Esophagus squamous epithelium (tissue), 5 donors: ENCODE data around the gene GADD45B. TPM values are rescaled to one million over a fixed set of nuclear protein-coding genes. Genes with fewer than 3 reads are reported as not detected.
A peak's percentile ranks its signal among the peaks of the same experiment; 100 is the strongest.

Experiments
- DNase-seq: peaks from one replicate; lab custom pipeline; 2025; lab: John Stamatoyannopoulos, UW
- H3K27ac ChIP-seq, 4 donors: fragments of 200-600 bp; sonication (generic); one replicate each; pipeline ENCODE4 v1.5.1; 2016 to 2019; ENCODE audit warnings: mild to moderate bottlenecking in 1 of 4
- H3K27me3 ChIP-seq, 4 donors: fragments of 200-600 bp; sonication (generic); 1 replicate in 3 of 4; 2 replicates in 1 of 4; pipeline versions ENCODE4 v1.5.1 to v1.6.0; 2017 to 2021; ENCODE audit warnings: antibody characterized with exemption in 1 of 4
- H3K36me3 ChIP-seq, 3 donors: fragments of 200-600 bp; sonication (generic); one replicate each; pipeline ENCODE4 v1.5.1; 2016 to 2019
- H3K4me1 ChIP-seq, 3 donors: fragments of 200-600 bp; sonication (generic); one replicate each; pipeline ENCODE4 v1.5.1; 2017 to 2019
- H3K4me3 ChIP-seq, 4 donors: fragments of 200-600 bp; sonication (generic); 1 replicate in 3 of 4; 2 replicates in 1 of 4; pipeline ENCODE4 v1.5.1; 2016 to 2019; ENCODE audit warnings: mild to moderate bottlenecking in 2 of 4, moderate library complexity in 1 of 4
- H3K9me3 ChIP-seq, 3 donors: fragments of 200-600 bp; sonication (generic); one replicate each; pipeline ENCODE4 v1.5.1; 2016 to 2019
- POLR2A ChIP-seq, 4 donors: fragments of 450-650 bp; IDR thresholded peaks; one replicate each; pipeline ENCODE4 v1.6.1; 2017; ENCODE audit warnings: antibody characterized with exemption in 4 of 4, mild to moderate bottlenecking in 4 of 4, moderate library complexity in 3 of 4
- WGBS, 2 donors: methylation state at CpG; one replicate each; pipeline ENCODE4 v1.1.5; 2018; 5-methylcytosine and 5-hydroxymethylcytosine counted together
- intact Hi-C: fragments of 100-400 bp; cut with DNase I; formaldehyde crosslinking; loops from one replicate; pipeline ENCODE4 v1.15.0; 2022
- total RNA-seq, 4 donors: library from RNA; depleted of rRNA; stranded (reverse); fragments of >200 nt; gene quantifications; one replicate each; pipeline ENCODE4 v1.1.0, GENCODE V29; 2016
- TF ChIP-seq, protein P1 (sequence below), 6 experiments: fragments of 450-650 bp in 4 of 6; fragments of 200-600 bp in 2 of 6; sonication (generic) in 2 of 6; IDR thresholded peaks; one replicate each; pipeline ENCODE4 v1.5.1; 2016 to 2019; ENCODE audit warnings: antibody characterized with exemption in 6 of 6, mild to moderate bottlenecking in 4 of 6, moderate library complexity in 4 of 6
- donor health status: DM: yes; HTN: yes; CAD: no.

The GADD45B gene
- total RNA-seq, 4 donors from 2014 or later, result 21.6 to 40.1 (median 28.7) TPM

GRCh38 chr19:2488405-2488941, 12.5 kb downstream of the GADD45B start:
- Histone ChIP-seq H3K27me3 (peaks cover 0 to 20% (median 0%) of the 10 kb centered on the region in 4 donors), H3K36me3 (no peaks in the 10 kb centered on the region), H3K27ac (peak overlapping the region; percentile 52 to 73 (median 64)), H3K4me3 (peak overlapping the region; percentile 22 to 70 (median 46)), H3K4me1 (peaks cover 30 to 50% (median 36%) of the 10 kb centered on the region in 3 donors), H3K9me3 (peaks cover 0 to 4% (median 2%) of the 10 kb centered on the region in 3 donors)
- DNase-seq, result no peak
- WGBS, 2 donors, result 2 to 16% methylated on average over 13 to 24 of the region's 32 CpGs
- TF ChIP-seq, protein P1, sequence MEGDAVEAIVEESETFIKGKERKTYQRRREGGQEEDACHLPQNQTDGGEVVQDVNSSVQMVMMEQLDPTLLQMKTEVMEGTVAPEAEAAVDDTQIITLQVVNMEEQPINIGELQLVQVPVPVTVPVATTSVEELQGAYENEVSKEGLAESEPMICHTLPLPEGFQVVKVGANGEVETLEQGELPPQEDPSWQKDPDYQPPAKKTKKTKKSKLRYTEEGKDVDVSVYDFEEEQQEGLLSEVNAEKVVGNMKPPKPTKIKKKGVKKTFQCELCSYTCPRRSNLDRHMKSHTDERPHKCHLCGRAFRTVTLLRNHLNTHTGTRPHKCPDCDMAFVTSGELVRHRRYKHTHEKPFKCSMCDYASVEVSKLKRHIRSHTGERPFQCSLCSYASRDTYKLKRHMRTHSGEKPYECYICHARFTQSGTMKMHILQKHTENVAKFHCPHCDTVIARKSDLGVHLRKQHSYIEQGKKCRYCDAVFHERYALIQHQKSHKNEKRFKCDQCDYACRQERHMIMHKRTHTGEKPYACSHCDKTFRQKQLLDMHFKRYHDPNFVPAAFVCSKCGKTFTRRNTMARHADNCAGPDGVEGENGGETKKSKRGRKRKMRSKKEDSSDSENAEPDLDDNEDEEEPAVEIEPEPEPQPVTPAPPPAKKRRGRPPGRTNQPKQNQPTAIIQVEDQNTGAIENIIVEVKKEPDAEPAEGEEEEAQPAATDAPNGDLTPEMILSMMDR (IDR thresholded peaks at IDR 0.05), result no peak
- no peak for TF ChIP-seq POLR2A (IDR thresholded peaks at IDR 0.05)
- intact Hi-C loops, result no loop called here

GRCh38 chr19:2488942-2489731, 13.2 kb downstream of the GADD45B start:
- H3K4me1 ChIP-seq, result peaks cover 32 to 56% (median 40%) of the 10 kb centered on the region in 3 donors
- H3K4me3 ChIP-seq, result peak overlapping the region; percentile 22 to 70 (median 46)
- intact Hi-C loops, result no loop called here
- H3K27ac ChIP-seq, result peak overlapping the region; percentile 52 to 73 (median 64)
- no peaks in the 10 kb centered on the region for H3K9me3 ChIP-seq
- H3K36me3 ChIP-seq, result no peaks in the 10 kb centered on the region
- TF ChIP-seq POLR2A (IDR thresholded peaks at IDR 0.05), result no peak
- TF ChIP-seq, protein P1 (IDR thresholded peaks at IDR 0.05), result peak in 1 of 6 experiments; percentile 32
- WGBS, 2 donors, result 5 to 26% methylated on average over 5 to 17 of the region's 78 CpGs
- DNase-seq, result no peak
- peaks cover 0 to 20% (median 0%) of the 10 kb centered on the region in 4 donors for H3K27me3 ChIP-seq

- 32 to 52% methylated on average over 5 of the region's 7 CpGs for WGBS, 2 donors
- Histone ChIP-seq H3K27ac (peak overlapping the region; percentile 57 to 84 (median 68)), H3K4me1 (peaks cover 45 to 72% (median 52%) of the 10 kb centered on the region in 3 donors), H3K27me3 (peaks cover 0 to 20% (median 0%) of the 10 kb centered on the region in 4 donors), H3K36me3 (no peaks in the 10 kb centered on the region), H3K4me3 (no peak overlapping the region), H3K9me3 (no peaks in the 10 kb centered on the region)
- no peak for DNase-seq
- TF ChIP-seq POLR2A (IDR thresholded peaks at IDR 0.05), result no peak
- TF ChIP-seq, protein P1 (IDR thresholded peaks at IDR 0.05), result no peak
- intact Hi-C loops, result loop anchor here (5.0 kb wide), 1 partner anchor 47 kb away; no protein-coding TSS in a partner anchor
These were observed 14.7 kb downstream of the GADD45B start for GRCh38 chr19:2490659-2491058.

GRCh38 chr19:2491130-2491801, 15.3 kb downstream of the GADD45B start:
- no peaks in the 10 kb centered on the region for H3K36me3 ChIP-seq
- H3K9me3 ChIP-seq, result no peaks in the 10 kb centered on the region
- H3K27me3 ChIP-seq, result peaks cover 0 to 20% (median 0%) of the 10 kb centered on the region in 4 donors
- TF ChIP-seq POLR2A (IDR thresholded peaks at IDR 0.05), result no peak
- TF ChIP-seq, protein P1 (IDR thresholded peaks at IDR 0.05), result no peak
- H3K27ac ChIP-seq, result peak overlapping the region; percentile 57 to 84 (median 68)
- intact Hi-C loops, result loop anchor here (5.0 kb wide), 1 partner anchor 46 kb away; no protein-coding TSS in a partner anchor
- H3K4me1 ChIP-seq, result peaks cover 50 to 78% (median 56%) of the 10 kb centered on the region in 3 donors
- DNase-seq, result no peak
- 19 to 43% methylated on average over 10 to 18 of the region's 23 CpGs for WGBS, 2 donors
- no peak overlapping the region for H3K4me3 ChIP-seq
